HG02678 (cell line): ENCODE measurements around the gene ACP3.
"Not testable (repeated sequence)": the region's sequence is repeated elsewhere in the genome, so short reads cannot be mapped to it uniquely, and the experiment has no call there.

Experiments
- ATAC-seq: cut with Tn5 transposase; IDR thresholded peaks from one replicate; pipeline ENCODE4 v1.9.1; 2021; ENCODE audit warnings: mild to moderate bottlenecking, moderate library complexity; ENCODE audit not compliant: unreplicated experiment

The ACP3 gene, protein sequence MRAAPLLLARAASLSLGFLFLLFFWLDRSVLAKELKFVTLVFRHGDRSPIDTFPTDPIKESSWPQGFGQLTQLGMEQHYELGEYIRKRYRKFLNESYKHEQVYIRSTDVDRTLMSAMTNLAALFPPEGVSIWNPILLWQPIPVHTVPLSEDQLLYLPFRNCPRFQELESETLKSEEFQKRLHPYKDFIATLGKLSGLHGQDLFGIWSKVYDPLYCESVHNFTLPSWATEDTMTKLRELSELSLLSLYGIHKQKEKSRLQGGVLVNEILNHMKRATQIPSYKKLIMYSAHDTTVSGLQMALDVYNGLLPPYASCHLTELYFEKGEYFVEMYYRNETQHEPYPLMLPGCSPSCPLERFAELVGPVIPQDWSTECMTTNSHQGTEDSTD

GRCh38 chr3:132317229-132317948 is at the start of gene ACP3:
Gene ACP3, plus strand, starts transcription at chr3:132317407. Its CDS starts 50 bp downstream, at chr3:132317457.
- peak; percentile 86 for ATAC-seq

DNA sequence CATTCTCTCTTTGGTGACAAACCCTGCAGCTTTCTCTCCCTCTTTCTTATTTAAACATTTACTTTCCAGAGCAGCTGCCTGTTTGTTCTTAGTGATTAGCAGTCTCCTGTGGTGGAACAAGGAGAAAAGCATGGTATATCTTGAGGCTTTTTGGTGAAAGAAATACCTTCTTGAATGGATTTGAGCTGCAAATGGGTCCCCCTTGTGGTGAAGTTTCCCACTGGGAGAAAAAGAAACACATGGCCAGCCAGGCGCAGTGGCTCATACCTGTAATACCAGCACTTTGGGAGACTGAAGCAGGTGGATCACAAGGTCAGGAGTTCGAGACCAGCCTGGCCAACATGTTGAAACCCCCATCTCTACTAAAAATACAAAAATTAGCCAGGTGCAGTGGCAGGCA is 48.3 kb upstream of the ACP3 start:
- ATAC-seq = no peak

GRCh38 chr3:132273036-132273435 is 44.2 kb upstream of the ACP3 start:
- no peak for ATAC-seq

- ATAC-seq = no peak
Observed at GRCh38 chr3:132276228-132276906, 40.8 kb upstream of the ACP3 start.

DNA sequence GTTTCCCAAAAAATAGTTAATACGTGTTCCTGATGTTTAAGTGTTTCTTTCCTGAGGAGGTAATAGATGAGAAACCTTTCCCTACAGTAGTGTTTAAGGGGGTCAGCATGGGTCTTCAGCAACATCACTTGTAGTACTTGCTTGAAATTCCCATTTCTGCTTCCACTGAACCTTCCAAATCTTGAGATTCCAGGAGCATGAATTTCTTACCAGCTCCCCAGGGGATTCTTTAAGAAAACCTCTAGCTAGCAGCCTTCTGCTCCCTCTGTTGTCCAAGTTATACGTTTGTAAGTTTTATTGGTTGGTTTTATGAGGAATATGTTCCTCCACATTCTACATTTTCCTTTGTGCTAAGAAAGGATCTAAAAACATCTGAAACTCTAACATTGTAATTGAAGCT is 38.2 kb upstream of the ACP3 start:
- no peak for ATAC-seq

DNA sequence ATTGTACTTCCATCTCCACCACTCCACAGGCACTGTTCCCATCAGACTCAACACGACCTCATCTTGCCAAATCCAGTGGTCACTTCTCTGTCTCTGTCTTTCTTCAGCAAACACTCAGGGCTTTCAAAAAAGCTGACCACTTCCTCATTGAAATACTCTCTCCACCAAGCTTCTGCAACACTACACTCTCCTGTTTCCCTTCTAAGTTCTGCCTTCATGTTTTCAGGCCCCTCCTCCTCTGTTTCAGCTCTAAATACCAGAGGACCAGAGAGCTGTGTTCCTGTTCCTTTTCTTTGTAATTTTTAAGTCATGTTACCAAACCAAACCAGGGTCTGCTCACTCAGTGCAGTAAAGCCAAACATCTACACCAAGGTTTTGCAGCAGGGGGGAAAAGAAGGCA is 33.8 kb upstream of the ACP3 start:
- ATAC-seq = peak; percentile 63

DNA sequence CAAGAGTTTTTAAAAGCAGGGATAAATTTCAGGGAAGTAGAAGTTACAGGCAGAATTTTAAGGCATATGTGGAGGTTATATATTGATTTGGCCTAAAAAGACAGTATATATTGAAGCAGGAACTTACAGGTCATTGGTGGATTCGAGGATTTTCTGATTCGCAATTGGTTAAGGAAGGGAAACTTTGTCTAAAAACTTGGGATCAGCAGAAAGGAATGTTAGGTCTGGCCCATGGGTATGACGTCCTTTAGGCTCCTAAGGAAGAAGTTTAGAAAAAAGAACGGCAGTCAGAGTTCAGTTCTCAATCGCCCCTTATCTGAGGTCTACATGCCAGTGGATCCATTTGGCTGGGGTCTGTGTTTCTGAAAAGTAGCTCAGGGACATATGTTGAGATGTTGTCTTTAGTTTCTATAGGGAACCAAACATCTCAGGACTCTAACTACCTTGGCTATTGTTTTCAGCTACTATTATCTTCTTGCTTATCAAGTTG is 33.2 kb upstream of the ACP3 start:
- ATAC-seq = no peak

GRCh38 chr3:132284781-132285619 is 32.2 kb upstream of the ACP3 start:
- no peak for ATAC-seq

GRCh38 chr3:132285620-132285945 is 31.6 kb upstream of the ACP3 start:
- no peak for ATAC-seq

- no peak for ATAC-seq
Observed at GRCh38 chr3:132286035-132286434, 31.2 kb upstream of the ACP3 start.

- no peak for ATAC-seq
Observed at GRCh38 chr3:132288357-132288756, 28.9 kb upstream of the ACP3 start.

DNA sequence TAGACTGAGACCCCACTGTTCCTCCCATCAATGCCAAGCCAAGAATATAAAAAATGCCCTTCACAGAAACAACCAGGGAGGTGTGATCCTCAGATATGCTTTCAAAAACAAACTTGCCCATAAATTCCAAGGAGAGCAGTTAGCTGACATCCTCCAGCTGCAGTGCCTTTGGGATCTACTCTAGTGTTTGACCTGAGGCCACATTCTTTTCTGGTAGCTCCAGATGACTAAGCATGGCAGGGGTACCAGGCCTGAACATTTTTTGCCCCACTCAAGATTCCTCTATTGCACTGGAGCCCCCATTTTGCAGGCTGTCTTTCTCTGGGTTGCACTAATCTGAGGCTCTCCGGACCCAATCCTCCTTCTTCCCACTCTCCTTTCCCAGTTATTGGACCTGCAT is 27.9 kb upstream of the ACP3 start:
- no peak for ATAC-seq

DNA sequence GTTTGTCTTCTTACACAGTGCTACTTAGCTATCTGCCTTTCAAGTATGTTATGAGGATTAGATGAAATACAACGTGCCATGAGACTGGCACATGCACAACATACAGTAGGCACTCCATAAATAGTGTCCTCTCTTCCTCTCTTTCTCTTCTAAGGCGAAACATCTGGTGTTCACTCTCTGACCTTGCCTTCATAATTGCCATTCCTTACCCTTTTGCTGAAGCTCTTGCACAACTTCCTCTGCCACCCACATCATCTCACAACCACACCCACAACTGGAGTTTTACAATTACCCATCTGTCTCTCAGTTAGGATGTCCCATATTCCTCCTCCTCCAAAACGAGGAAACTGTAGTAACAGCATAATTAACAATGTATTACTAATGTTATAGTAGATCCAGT is 26.4 kb upstream of the ACP3 start:
- no peak for ATAC-seq

GRCh38 chr3:132292042-132292441 is 25.2 kb upstream of the ACP3 start:
- ATAC-seq = no peak

- ATAC-seq = no peak
Observed at GRCh38 chr3:132293251-132293650, 24.0 kb upstream of the ACP3 start.

- ATAC-seq = no peak
Observed at GRCh38 chr3:132294906-132295305, 22.3 kb upstream of the ACP3 start.

- ATAC-seq = not testable (repeated sequence)
Observed at GRCh38 chr3:132303336-132304201, 13.6 kb upstream of the ACP3 start.

- ATAC-seq = not testable (repeated sequence)
Observed at GRCh38 chr3:132304351-132304750, 12.9 kb upstream of the ACP3 start.

- ATAC-seq = not testable (repeated sequence)
Observed at GRCh38 chr3:132310057-132310456, 7.2 kb upstream of the ACP3 start.

DNA sequence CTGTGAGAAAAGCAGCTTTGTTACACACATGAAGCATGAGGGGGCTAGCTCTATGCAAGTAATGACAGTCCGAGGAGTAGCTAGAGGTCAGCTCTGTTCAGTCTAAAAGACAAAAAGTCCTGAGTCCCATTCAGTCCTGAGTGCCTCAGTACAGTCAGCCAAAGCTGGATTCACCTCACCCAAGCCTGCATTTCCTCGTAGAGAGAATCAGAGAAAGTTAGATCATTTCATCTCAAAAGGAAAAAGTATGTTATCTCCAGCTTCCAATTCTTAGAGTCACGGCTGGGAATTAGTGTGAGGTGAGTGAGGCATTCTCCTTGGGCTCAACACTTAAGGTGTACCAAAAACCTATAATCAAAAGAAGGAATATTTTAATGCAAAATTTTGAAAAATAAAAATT is 5.9 kb upstream of the ACP3 start:
- ATAC-seq = no peak
